Measurements from ENCODE around the gene IGHMBP2.

Gene IGHMBP2

DNA sequence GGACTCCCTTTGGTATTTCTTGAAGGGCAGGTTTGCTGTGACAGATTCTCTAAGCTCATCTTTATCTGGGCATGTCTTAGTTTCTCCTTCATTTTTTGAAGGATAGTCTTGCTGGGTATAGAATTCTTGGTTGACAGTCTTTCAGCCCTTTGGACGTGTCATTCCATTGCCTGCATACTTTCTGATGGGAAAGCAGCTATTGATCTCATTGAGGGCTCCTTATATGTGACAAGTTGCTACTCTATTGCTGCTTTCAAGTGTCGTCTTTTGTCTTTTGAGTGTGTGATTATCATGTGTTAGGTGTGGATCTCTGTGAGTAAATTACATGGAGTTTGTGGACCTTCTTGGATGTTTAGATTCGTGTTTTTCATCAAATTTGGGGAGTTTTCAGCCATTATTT lies 21.9 kb downstream of the IGHMBP2 start:
- no peak for DNase-seq (ENCODE audit: low read depth in 1 of 2, low spot score in 1 of 2)

DNA sequence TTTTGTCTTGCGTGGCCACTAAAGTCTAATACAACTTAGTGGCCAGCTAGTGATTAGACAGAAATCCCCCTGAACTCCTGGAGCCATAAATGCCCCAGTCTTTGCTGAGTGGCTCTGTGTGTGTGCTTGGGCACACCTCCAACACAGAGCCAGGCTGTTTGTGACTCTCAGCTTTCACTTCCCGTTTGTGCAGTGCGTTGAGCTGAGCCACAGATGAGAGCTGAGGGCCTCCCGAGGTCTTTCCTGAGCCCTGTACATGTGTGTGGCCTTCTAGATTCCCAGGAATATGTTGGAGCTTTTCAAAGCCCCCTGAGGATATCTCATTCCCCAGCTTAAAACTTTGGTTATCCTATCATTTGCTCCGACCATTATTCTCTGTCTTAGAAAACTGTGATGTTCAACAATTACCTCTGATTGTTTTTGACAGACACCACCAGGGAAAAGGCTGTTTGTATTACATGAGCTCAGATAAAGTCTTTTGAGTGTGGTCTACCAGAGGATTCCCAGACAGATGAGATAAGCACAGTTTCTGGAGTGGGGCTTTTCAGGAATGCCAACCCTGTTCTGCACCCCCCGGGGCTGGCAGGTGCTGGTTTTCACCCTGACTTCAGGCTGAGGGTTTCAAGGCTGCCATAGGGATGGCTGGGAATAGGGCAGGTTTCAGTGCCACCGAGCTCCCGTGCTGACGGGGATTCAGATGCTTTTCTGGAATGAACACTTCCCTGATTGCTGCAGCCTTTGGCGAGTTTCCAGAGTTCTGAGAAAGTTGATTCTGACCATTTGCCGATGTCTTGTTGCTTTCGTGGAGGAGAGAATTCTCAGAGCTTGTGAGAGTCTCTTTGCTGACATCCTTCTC lies 23.8 kb downstream of the IGHMBP2 start:
- no peak for DNase-seq (ENCODE audit: low read depth in 1 of 2, low spot score in 1 of 2)

DNA sequence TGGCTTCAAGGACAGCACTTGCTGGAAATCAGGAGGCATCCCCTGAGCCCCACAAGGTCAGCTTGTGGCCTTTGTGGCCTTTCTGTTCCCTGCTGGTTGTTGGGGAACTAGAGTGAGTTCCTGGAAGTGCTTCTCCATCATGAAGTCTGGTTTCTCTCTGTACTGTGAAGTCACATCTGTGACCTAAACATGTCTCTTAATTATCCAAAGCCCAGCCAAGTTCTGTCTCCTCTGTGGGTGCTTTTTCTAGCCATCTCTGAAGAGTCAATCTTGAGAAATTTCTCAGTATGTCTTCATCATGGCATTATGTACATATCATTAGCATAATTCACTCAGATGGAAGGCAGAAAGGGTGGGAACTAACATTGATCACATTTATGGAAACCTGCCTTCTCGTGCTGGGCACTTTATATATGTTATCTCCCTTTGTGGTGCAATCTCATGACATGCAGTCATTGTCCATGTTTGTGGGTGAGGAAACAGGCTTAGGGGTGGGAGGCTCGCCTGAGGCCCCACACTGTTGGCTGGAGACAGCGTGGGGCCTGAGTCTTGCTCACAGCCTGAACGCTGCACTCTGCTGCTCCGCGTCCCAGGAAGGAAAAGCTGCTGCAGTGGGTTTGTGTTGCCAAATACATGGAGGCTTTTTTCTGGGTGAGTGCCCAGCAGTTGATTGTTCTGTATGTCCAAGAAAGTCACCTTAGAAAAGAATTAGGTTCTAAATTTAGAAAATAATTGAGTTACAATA lies 24.6 kb downstream of the IGHMBP2 start:
- DNase-seq (ENCODE audit: low read depth in 1 of 2, low spot score in 1 of 2): no peak

DNA sequence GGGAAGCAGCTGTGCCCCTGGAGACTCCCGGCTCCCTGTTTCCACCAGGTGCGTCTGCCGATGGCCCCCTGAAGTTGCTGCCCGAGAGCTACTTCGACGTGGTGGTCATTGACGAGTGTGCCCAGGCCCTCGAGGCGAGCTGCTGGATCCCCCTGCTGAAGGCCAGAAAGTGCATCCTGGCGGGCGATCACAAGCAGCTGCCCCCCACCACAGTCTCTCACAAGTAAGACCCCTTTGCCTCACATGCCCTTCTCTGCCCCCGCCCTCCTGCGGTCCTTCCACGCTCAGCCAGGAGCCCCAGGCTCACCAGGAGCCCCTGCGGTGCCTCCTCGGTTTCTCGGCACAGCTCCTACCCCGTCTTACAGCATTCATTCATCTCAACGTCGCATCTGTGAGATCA lies 25.4 kb downstream of the IGHMBP2 start:
- no peak for DNase-seq (ENCODE audit: low read depth in 1 of 2, low spot score in 1 of 2)

DNA sequence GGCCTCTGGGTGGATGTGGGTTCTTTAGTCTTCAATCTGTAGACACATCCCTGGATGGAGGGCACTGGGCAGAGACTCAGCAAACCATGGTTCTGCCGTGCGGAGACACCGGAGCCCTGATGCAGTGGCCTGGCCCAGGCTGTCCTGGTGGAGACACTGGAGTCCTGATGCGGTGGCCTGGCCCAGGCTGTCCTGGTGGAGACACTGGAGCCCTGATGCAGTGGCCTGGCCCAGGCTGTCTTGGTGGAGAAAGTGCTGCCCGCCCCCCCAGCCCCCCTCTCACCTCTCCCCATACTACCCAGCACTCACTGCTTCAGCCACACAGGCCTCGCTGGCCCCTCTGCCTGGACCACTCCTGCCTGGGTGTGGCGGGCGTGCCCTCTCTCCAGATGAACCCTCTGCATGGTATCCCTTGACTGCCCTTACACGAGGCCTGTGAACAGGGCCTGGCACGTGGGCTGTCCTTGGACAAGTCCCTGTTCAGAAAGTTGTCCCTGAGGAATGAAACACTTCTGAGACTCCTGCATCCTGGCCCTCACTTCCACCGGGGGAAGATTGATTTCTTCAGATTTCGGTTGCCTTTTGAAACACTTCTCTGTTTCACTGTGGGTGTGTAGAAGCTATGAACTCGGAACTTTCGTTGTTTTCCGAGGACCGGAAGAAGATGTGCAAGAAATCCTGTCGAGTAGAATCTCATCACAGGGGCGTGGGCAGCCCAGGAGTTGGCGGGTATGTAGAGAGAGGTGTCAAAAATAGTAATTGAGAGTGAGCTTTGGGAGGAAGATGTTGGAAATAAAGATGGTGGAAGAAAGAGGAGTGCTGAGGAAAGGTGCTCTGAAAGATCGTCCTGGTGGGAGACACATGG lies 26.2 kb downstream of the IGHMBP2 start:
- DNase-seq (ENCODE audit: low read depth in 1 of 2, low spot score in 1 of 2): no peak

DNA sequence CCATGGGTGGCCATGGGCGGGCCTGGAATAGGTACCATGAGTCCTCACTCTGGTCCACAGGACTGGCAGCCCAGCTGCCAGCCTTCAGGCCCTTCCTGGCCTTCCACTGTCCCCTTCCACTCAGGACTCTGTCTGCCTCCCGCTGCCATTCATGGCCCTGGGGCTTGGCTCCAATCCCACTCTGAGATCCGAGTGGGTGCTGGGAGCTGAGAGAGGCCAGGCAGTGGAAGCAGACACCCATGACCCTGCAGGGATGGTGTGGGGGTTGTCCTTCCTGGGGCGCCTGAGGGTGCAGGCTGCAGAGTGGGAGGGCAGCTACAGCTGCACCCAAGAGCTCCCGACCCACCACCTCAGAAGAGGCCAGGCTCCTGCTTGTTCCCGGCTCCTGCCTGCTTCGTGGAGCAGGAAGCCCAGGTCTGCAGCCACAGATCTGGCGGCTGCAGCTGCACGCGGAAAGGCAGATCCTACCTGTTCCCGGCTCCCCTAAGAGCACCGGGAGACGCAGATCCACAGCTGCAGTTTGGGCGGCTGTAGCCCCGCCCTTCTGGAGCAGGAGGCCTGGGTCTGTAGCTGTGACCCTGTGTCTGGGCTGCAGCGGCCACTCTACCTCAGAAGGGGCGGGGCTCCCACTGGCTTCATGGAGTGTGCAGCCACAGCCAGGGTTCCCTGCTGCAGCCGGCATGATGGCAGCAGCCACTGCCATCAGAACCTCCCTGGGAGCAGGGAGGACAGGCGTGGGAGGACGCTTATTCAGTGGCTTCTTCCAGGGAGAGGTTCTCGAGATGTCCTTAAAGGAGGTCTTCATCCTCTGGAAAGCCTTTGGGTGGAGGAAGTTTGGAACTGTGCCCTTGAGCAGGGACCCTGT lies 27.5 kb downstream of the IGHMBP2 start:
- no peak for DNase-seq (ENCODE audit: low read depth in 1 of 2, low spot score in 1 of 2)

DNA sequence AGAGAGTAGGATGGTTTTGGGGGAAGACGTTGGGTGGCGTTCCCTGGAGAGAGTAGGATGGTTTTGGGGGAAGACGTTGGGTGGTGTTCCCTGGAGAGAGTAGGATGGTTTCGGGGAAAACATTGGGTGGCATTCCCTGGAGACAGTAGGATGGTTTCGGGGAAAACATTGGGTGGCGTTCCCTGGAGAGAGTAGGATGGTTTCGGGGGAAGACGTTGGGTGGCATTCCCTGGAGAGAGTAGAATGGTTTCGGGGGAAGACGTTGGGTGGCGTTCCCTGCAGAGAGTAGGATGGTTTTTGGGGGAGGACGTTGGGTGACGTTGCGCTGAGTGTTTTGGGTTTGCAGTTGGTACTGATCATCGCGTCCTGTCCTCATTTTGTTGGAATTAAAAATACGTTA lies 28.2 kb downstream of the IGHMBP2 start:
- DNase-seq (ENCODE audit: low read depth in 1 of 2, low spot score in 1 of 2): no peak

DNA sequence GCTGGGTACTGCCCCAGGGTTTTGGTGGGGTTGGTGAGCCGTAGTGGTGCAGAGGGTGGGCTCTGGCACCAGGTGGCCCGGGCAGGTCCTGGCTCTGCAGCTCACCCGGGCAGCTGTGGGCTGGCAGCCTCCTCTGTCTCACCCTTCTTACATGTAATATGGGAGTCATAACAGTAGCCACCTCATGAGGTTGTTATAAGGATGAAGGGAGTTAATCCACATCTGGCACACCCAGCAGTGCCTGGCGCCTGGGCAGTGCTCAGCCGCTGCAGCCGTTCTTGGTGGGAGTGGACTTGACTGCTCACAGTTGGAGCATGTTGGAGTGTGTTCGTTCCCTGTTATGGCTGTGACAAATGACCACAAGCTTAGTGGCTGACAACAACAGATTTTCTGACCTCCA lies 28.7 kb downstream of the IGHMBP2 start:
- DNase-seq (ENCODE audit: low read depth in 1 of 2, low spot score in 1 of 2): no peak

DNA sequence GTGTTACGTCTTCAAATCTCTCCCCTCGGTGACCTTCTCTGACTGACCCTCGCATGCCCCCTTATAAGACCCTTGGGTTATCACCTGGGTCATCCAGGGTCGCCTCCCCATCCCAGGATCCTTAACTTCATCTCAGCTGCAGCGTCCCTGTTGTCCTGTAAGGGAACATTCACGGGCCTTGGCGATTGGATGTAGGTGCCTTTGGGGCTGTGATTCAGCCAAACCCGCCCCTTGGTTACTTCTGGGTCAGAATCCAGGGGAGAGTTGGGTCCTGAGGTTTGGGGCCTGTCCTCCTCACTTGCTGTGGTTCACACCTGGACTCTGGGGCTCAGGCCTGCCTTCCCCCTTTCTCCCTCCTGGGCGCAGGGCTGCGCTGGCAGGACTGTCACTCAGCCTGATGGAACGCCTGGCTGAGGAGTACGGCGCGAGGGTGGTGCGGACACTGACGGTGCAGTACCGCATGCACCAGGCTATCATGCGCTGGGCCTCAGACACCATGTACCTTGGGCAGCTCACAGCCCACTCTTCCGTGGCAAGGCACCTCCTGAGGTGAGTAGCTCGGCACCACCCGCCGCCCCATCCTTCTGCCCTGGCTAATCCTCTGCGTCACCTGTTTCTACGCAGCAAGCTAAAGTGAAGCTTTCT lies 29.4 kb downstream of the IGHMBP2 start:
- no peak for DNase-seq (ENCODE audit: low read depth in 1 of 2, low spot score in 1 of 2)

DNA sequence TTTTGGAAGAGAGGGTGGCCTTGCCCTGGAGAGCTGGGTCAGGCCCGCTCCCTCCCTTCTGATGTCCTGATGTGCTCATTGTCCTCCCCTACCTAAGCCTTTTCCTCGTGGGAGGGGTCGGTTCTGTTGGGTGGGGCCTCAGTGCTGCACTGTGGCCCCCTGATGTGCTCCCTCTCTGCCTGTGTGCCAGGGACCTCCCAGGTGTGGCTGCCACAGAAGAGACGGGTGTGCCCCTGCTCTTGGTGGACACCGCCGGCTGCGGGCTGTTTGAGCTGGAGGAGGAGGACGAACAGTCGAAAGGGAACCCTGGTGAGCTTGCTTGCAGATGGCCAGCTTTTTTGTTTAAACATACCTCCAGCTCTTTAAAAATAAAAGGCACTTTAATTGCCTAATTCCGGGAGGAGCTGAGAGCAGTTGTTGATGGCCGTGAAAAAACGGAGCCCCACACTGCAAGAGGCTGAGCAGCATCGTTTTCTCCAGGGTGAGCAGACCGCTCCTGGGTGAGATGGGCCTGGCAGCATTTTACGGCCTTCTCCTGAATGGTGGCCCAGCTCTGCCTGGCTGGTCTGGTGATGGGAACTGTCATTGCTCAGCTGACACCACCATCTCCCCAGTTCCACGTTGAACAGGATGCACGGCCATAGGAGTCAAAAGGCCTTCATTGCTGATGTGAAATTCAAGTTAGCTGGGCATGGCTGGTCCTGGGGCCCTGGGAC lies 30.1 kb downstream of the IGHMBP2 start:
- no peak for DNase-seq (ENCODE audit: low read depth in 1 of 2, low spot score in 1 of 2)

DNA sequence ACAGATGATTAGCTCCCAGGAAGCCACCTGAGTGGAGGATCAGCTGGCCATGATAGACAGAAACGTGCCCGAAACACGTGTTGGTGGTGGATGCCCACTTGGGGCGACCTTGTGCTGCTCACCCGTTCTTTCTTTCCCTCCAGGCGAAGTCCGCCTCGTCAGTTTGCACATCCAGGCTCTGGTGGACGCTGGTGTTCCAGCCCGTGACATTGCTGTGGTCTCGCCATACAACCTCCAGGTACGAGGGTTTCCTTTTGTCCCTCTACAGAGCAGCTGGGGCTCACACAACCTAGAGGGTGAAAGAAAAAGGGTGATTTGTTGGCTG lies 30.6 kb downstream of the IGHMBP2 start:
- no peak for DNase-seq (ENCODE audit: low read depth in 1 of 2, low spot score in 1 of 2)

DNA sequence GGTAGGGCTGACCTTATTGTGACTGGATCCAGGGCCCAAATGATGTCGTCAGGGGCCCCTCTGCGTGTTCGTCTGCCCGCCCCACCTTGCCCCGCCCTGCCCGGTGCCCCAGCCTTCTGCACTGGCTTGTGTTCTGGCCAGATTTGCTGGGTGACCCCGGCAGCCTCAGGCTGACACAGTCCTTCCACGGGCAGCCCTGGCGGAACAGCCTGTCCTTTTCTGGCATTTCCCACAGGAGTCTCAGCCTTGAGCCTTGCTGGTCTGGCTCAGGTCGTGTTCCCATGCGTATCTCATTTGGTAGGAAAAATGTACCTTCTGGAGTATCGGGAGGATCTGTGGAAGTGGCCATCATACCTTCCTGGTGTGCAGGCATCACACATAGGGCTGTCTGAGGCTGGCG lies 31.0 kb downstream of the IGHMBP2 start:
- no peak for DNase-seq (ENCODE audit: low read depth in 1 of 2, low spot score in 1 of 2)

DNA sequence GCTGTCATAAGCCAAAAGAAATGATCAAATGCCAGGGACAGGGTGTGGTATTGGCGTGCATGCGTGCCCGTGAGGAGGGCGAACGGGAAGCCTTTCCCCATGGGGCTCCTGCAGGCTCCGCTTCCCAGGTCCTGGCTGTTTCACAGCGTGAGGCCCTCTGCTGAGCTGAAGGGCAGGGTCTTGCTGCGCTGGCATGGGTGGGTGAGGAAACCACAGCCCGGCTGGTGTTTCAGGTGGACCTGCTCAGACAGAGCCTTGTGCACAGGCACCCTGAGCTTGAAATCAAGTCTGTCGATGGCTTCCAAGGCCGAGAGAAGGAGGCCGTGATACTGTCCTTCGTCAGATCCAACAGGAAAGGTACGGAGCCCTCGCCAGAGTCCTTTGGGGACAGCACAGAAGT lies 31.4 kb downstream of the IGHMBP2 start:
- no peak for DNase-seq (ENCODE audit: low read depth in 1 of 2, low spot score in 1 of 2)

DNA sequence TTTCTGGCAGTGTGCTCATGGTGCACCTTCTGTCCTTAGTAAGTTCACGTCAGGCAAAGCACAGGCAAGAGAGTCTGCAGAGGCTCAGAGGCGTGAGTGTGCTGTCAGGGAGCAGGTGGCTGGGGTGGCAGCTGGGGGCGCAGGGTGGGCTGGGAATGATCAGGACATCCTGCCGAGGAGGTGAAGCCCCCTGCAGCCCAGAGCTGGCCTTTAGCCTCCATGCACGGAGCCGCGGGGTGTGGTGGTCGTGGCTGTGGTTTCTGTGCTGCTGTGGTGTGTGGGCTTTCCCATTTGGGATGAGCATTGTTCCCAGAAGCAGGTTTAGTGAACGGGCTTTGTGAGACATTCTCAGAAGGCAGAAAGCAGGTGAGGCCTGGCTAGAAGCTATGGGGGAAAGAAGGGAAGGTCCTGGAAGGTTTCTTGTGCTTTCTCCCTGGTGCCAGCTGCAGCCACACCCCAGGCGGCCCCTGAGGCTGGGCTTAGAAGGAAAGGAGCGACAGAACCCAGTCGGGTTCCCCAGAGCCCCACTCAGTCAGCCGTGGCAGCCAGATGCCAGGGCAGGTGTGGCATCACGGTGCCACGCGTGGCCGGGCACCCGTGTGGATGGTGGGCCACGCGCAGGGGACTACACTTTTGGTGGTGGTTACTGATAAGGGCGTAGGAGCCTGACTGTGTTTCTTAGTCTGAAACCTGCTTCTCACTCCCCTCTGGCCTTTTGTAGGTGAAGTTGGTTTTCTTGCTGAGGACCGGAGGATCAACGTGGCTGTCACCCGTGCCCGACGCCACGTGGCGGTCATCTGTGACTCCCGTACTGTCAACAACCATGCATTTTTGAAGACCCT lies 32.0 kb downstream of the IGHMBP2 start:
- no peak for DNase-seq (ENCODE audit: low read depth in 1 of 2, low spot score in 1 of 2)

DNA sequence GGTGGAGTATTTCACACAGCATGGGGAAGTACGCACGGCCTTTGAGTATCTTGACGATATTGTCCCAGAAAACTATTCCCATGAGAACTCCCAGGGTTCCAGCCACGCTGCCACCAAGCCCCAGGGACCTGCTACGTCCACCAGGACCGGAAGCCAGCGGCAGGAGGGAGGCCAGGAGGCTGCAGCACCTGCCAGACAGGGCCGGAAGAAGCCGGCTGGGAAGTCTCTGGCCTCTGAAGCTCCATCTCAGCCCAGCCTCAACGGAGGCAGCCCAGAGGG lies 32.6 kb downstream of the IGHMBP2 start:
- no peak for DNase-seq (ENCODE audit: low read depth in 1 of 2, low spot score in 1 of 2)

DNA sequence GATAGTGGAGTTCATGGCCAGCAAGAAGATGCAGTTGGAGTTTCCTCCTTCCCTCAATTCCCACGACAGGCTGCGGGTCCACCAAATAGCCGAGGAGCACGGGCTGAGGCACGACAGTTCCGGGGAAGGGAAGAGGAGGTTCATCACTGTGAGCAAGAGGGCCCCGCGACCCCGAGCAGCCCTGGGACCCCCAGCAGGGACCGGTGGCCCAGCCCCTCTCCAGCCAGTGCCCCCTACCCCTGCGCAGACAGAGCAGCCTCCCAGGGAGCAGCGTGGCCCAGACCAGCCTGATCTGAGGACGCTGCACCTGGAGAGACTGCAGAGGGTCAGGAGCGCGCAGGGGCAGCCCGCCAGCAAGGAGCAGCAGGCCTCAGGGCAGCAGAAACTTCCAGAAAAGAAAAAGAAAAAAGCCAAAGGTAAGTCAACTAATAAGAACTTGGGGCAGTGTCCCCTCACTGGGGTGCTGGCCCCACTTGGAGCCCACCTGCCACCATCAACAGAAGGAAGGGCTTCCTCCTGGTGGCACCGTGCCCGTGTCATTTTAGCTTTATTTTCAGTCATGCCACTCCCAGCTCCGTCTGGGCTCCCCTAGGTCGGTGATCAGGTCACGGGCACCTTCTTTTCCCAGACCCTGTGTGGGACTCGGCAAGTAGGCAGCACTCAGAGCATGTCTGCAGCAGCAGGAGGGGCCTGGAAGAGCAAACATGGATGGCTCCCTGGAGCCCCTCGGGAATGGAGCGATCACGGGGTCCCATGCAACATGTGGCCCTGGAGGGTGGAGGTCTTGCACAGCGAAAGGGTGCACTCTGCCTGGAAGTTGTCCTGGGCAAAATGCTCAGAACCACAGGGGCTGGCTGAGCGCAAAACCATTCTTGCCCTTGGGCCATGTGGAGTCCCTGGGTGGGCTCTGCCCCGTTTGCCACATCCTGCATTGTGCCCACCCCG lies 33.3 kb downstream of the IGHMBP2 start:
- DNase-seq (ENCODE audit: low read depth in 1 of 2, low spot score in 1 of 2): no peak

DNA sequence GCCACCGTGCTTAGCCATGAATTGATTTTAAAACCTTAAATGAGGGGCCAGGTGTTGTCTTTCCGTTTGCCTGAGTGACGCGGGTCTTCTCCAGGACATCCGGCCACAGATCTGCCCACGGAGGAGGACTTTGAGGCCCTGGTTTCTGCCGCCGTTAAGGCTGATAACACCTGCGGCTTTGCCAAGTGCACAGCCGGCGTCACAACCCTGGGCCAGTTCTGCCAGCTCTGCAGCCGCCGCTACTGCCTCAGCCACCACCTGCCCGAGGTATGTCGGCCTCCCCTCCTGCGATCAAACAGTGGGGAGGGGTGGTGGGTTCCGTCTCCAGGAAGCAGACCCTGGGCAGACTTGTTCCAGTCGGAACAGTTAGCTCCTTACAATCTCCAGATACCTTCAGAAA lies 34.4 kb downstream of the IGHMBP2 start:
- DNase-seq (ENCODE audit: low read depth in 1 of 2, low spot score in 1 of 2): no peak

All from activated T-helper 1 cell treated with anti-CD3 and anti-CD28 coated beads, Interleukin-2, amount 50 U/mL, for 16 hours (primary cell).